AG08395 (cell line): ENCODE measurements around the gene LMF1.
"Not testable (repeated sequence)": the region's sequence is repeated elsewhere in the genome, so short reads cannot be mapped to it uniquely, and the experiment has no call there.

Experiments used
- DNase-seq: peaks from one replicate; pipeline ENCODE4 v3.0.0; 2012; ENCODE audit warnings: mixed read lengths, low spot score

The LMF1 gene

DNA sequence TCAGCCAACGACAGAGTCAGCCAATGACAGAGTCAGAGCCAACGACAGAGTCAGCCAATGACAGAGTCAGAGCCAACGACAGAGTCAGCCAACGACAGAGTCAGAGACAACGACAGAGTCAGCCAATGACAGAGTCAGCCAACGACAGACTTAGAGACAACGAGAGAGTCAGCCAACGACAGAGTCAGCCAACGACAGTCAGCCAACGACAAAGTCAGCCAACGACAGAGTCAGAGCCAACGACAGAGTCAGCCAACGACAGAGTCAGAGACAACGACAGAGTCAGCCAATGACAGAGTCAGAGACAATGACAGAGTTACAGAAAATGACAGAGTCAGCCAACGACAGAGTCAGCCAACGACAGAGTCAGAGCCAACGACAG is 22.9 kb downstream of the LMF1 start:
- not testable (repeated sequence) for DNase-seq

DNA sequence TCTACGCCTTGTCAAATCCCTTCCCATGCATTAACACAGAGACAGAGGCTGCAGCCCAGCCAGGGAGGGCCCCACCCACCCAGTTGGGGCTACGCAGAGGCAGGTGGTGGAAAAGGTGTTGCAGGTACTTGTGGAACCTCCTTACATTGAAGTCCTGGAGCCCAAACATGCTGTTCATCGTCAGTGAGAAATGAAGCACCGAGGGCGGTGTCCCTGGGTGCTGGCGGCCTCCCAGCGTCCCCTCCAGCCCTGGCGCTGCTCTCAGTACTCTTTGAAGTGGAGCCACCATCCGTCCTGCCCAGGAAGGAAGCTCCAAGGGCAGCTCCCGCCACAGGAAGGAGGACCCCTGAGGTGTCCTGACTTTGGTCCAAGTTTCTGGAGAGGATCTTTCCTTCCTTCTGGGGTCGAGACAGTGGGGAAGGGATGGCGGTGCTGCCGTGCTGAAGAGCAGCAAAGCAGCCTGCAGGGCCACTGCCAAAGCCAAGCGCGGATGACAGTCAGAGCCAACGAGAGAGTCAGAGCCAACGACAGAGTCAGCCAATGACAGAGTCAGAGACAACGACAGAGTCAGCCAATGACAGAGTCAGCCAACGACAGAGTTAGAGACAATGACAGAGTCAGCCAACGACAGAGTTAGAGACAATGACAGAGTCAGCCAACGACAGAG is 23.4 kb downstream of the LMF1 start:
- DNase-seq, result no peak

DNA sequence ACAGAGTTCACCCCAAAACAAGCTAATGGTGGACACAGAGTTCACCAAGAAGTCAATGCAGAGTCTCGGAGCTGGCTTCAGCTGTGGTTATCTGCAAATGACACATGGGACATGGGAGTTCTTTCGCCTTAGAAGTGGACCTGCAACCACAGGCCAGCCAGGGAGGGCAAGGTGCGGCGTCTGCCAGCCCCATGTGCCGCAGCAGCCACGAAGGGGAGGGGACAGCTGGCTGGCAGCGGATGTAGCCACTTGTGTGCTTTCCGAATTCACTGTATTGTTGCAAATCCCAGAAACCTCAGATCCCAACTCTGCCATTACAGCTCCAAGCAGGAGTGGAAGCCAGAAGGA is 24.8 kb downstream of the LMF1 start:
- no peak for DNase-seq

DNA sequence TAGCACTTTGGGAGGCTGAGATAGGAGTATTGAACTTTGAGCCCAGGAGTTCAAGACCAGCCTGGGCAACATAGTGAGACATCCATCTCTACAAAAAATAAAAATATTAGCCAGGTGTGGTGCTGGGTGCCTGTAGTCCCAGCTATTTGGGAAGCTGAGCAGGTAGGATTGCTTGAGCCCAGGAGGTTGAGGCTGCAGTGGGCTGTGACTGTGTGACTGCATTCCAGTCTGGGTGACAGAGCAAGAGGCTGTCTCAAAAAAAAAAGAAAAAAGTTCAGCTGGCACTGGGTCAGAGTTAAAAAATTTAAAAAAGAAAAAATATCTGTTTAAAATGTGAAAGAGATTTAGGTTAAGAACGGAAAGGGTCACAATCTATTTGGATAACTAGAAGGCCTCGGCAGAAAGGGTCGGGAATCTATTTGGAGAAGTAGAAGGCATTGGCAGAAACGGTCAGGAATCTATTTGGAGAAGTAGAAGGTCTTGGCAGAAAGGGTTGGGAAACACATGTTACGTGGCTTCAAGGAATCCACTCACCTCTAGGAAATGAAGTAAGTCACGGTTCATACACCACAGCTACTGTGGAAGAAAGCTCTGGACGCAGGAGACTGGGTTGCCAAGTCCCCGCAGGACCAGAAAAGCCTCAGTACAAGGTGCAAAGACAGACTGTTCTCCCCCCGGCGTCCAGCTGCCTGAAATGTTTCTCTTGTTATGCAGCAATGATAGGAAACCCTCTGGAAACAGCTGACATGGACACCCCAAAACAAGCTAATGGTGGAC is 25.3 kb downstream of the LMF1 start:
- no peak for DNase-seq

DNA sequence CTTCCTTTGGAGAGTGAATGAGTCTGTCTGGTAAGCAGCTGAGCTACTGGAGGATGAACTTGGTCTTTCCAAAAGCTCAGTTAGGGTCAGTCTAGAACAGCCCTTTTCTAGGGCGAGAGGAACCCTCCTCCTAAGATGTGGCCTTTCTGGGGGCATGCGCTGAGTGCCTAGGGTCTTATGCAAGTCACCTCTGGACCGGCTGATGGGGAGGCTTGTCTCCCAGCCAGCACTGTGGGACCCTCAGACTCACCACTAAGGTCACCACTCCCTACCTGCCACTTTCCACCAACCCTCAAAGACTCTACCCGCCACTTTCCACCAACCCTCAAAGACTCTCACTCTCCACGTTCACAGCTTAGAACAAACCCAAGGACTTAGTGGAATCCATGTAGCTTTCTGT is 26.8 kb downstream of the LMF1 start:
- no peak for DNase-seq

DNA sequence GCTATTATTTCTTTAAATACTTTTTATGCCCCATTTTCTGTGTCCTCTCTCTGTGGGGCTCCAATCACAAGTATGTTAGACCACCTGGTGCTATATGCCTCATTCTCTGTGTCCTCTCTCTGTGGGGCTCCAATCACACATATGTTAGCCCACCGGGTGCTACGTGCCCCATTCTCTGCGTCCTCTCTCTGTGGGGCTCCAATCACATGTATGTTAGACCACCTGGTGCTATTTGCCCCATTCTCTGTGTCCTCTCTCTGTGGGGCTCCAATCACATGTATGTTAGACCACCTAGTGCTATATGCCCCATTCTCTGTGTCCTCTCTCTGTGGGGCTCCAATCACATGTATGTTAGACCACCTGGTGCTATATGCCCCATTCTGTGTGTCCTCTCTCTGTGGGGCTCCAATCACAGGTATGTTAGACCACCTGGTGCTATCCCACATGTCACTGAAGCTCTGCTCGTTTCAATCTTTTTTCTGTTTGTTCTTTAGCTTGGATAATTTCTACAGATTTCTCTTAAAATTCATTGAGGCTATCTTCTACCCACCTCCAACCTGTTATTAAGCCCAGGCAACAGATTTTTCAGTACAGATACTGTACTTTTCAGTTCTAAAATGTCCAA is 28.2 kb downstream of the LMF1 start:
- no peak for DNase-seq

DNA sequence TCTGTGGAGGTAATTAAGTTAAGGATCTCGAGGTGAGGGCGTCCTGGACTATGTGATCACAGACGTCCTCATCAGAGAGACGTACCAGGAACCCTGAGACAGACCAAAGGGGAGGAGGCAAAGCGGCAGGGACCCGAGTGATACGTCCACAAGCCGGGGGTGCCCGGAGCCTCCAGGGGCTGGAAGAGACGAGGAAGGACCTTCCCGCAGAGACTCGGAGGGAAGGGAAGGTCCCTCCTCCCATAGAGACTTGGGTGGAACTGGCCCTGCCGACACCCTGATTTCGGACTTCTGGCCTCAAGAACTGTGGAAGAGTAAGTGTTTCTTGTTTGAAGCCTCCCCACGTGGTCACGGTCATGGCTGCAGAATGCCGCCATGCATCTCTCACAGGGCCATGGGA is 30.8 kb downstream of the LMF1 start:
- no peak for DNase-seq

DNA sequence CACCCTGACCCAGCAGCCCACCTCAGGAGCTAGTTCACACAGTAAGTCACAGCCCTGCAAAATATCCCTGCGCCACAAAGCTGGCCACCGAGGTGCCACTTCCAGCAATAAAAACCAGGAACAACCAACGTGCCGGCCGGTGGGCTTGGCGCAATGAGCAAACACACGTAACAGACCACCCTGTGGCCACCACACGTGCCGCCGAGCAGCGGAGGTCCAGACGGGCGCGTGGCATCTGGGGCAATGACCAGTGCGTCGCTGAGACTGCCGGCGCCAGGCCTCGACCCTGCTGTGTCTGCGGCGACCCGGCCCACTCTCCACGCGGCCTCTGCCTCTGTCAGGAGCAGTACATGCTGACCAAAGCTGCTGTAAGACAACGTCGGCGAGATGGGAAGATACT is 31.5 kb downstream of the LMF1 start:
- DNase-seq, result no peak

DNA sequence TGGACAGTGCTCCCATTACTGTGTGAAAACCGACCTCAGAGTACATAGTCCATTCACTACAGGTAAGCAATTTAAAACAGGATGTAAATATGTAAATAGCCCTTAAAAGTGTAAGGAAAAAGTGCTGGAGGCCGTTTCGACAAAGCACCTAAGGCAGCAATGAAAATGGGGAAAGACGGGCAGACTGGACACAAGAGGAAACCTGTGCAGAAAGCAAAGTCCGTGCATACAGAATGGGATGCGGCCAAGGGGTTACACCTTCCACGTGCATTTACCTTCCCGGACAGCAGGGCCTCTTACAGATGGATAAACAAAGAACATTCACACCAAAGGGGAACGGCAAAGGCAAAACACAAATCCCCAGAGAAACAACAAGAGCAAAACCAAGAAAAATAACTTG is 32.0 kb downstream of the LMF1 start:
- DNase-seq, result no peak

DNA sequence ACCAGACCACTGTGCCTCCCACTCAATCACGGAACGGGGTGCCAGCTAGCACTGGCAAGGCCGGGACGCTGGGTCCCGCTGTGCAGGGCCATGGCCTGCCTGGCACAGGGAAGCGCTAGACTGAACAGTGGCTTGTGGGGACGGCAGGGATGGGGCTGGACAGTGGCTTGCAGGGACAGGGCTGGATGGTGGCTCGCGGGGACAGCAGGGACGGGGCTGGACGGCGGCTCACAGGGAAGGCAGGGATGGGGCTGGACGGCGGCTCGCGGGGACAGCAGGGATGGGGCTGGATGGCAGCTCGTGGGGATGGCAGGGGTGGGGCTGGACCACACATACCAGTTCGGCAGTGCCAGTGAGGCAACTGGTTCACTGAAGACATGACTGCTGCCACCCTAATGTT is 32.6 kb downstream of the LMF1 start:
- DNase-seq, result no peak

DNA sequence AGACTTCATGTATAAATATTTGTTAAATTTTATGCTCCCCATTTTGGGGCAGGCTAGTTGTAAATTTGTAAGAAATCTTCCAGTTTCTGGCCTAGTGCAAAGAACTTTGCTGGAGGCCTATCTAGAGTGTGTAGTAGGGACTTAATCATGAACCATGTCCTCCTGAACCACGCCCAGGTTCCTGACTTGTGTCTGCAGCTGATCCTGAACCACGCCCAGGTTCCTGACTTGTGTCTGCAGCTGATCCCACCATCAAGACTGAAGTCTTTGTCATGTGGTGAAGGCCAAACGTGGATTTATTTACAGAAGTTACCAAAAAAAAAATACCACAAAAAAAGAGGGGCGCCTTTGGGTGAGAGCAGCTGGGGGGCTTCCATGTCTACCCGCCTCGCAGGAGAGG is 33.1 kb downstream of the LMF1 start:
- DNase-seq, result no peak

DNA sequence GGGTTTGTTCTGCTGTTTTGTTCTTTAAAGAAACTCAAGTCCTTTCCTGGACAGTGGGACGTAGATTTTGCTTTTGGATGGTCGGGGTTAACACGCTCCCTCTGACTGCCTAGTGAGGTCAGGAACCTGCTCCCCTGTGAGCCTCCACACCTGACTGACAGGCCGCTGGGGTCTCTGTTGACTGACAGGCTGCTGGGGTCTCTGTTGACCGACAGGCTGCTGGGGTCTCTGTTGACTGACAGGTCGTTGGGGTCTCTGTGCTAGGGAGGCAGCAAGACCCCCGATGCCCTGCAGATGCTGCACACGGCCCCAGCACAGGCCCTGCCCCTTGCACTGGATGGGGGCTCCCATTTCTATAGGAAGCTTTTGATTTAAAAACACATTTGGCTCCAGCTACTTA is 33.5 kb downstream of the LMF1 start:
- DNase-seq, result no peak

DNA sequence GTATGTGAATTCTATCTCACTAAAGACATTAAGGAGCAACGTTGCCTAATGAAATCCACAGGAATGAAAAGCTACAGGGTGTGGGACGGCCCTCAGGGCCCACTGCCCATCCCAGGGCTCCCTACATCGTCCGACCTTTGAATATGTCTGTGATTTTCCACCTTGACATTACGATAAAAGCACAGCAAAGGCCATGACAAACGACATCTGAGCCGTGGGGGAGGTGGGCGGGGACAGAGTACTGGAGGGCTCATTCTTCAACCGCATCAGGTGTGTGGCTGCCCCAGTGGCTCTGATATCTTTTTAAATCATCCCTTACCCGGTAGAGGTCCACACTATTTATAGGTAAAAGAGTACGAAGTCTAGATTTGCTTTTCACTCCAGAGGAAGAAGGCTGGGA is 35.1 kb downstream of the LMF1 start:
- DNase-seq, result no peak

DNA sequence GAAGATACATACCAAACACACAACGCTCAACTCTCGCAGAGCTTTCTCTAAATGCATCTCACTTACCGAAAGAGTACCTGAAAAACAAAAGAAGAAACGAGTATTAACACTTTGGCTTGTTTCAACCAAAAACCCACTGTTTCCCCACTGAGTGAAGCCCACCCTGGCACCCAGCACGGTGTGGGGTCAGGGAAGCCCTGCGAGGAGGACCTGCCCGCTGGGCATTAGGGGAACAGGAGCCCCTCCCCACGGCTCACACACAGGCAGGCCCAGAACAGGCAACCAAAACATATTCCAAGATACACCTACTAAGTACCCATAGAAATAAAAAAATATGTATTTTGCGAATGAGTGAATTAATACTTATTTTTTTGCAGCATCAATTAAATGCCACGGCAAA is 36.6 kb downstream of the LMF1 start:
- DNase-seq, result no peak

DNA sequence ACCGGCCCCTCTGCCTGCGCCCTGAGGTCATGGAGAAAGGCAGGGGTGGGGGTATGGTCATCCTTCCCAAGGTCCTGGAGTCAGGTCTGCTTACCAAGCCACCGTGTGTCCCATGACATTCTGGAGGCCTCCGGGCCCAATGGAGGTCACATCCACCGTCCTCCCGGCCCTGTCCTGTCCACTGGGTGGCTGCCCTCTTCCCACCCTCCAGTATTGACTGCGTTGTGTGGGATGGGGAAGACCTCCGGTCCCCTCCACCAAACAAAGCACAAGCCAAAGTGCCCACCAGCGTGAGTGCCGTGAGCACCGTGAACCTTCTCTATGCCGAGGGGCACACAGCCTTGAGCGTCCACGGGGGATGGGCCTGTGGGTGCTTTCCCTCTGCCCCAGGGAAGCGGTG is 37.2 kb downstream of the LMF1 start:
- DNase-seq, result no peak

DNA sequence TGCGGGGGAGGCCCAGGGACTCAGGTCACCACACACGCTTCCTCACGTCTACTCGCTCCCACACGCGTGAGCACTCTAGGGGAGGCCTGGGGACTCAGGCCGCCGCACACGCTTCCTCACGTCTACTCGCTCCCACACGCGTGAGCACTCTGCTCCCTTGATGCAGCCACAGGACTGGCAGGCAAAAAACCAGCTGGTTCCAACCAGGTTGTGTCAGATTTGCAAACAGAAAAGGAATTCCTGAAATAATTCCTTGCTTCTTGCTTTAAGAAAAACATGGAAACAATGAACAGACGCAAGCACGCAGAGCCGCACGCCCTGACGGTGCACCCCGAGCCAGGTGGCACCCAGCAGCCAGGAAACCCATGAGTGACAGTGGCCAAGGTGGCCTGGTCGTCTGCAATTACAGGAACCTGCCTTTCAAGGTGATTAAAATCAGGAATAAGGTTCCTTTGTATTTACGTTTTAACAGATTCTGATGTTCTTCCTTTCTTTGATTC is 37.9 kb downstream of the LMF1 start:
- DNase-seq, result no peak

DNA sequence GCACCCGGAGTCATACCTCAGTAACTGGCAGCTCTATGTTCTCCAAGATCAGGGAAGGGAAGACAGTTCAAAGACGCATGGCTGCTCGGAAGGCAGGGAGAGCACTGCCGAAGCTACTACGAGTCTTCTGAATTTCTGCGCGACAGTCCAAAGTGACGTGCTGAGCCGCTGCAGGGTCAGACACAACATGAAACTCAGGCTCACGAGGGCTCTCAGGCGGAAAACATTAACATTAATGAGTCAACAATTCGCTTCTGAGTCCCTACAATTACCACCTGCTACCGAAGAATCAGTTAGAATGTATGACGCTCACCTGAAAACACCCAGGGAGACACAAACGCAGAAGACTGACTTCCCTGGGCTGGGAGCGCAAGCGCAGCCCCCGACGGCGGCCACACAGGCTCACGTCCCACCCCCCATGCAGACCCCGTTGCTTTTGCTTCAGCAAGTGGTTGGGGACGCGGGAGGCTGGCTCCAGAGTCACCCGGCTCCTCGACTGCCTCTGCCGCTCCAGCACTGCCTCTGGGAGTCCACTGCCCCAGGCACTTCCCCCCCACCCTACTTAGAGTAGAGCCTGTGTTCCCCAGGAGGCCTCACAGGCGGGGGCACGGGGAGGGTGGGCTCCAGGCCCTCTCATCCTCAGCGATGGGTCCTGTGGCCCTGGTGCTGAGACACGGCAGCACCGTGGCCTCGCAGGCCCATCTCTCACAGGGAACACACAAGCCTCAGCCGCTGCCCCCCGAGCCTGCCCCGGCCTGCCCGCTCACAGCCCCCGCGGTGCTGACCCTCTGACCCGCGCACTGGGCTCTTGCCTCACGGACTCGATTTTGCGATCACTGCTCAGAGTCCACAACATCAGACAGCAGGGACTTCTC is 38.9 kb downstream of the LMF1 start:
- no peak for DNase-seq

DNA sequence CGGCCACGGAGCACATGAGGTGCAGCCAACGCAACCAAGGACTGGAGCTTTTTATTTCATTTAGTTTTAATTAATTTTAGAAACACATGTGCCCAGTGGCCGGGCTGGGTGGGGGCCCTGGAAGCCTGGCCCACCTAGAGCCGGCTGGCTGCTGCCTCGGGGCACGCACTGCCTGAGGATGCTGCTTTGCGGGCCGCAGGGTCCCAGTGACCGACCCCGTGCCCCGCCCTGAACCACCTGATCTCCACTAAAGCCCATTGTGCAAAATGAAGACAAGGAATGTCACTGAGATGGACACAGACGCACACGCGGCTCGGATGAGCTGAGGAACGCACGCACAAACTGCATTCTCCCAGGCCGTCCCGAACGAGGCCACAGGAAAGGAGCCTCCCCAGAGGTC is 39.6 kb downstream of the LMF1 start:
- no peak for DNase-seq

DNA sequence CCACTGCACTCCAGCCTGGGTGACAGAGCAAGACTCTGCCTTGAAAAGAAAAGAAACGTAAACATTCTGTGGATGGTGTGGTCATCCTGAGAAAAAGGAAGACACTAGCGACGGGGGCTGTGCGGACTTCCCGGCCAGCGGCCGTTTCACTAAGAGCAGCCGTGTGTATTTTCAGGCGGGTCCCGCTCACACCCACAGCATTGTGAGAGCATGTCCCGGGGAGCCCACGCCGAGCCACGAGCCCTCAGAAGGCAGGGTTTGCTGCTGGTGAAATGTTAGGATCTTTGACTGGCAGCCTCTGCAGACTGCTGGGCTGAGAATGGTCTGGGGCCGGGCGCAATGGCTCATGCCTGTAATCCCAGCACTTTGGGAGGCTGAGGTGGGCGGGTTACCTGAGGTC is 40.3 kb downstream of the LMF1 start:
- no peak for DNase-seq

DNA sequence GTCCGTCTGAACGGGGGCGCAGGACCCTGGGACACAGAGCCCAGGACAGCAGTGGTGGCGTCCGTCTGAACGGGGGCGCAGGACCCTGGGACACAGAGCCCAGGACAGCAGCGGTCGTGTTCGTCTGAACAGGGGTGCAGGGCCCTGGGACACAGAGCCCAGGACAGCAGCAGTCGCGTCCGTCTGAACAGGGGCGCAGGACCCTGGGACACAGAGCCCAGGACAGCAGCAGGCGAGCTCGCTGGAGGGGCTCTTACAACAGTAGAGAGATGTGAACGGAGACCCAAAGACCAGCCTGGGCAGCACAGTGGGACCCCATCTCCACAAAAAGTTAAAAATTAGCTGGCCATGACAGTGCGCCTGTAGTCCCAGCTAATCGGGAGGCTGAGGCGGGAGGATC is 40.7 kb downstream of the LMF1 start:
- DNase-seq, result no peak

DNA sequence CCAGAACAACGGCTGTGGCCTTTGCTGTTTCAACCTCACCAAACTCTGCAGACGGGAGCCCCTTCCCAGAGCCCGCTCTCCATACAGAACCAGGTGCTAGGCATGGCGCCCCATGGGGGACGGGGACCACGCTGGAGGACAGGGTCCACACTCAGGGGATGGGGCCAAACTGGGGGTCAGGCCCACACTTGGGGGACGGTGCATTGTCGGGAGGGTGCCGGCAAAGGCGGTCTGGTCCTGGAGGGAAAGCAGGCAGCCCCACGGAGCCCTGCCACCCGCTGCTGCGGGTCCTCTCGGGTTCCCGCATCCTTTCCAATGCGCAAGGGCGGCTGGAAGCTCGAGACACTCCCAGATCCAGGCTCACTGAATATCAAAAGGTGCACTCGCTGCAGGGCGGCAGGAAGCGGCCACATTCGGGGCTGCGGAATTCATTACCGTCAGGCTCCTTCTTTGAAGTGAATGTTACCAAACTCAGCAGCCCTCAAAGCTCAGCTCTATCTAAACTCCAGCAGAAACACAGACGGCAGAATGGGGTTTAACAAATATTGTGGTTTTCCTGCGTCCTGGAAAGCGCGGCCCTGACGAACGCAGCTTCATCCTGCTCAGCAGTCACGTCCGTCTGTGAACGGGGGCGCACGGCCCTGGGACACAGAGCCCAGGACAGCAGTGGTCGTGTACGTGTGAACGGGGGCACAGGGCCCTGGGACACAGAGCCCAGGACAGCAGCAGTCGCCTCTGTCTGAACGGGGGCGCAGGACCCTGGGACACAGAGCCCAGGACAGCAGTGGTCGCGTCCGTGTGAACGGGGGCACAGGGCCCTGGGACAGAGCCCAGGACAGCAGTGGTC is 41.3 kb downstream of the LMF1 start:
- no peak for DNase-seq

DNA sequence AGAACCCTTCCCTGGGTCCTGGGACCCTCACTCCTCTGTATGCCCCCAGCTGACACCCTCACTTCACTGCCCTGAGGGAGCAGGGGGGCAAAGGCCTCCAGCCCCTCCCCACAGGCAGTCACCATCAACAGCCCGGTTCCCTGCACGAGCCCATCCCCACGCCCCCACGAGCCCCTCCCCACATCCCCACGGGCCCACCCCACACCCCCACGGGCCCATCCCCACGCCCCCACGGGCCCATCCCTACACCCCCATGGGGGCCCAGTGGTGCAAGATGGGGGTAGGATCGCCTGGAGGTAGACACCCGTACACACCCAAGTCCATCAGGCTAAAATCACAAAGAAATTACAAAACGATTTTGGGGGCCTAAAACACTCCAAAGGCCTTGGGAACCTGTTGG is 42.3 kb downstream of the LMF1 start:
- no peak for DNase-seq
